Measurements from ENCODE around the gene MAP2K6.

The MAP2K6 gene

DNA sequence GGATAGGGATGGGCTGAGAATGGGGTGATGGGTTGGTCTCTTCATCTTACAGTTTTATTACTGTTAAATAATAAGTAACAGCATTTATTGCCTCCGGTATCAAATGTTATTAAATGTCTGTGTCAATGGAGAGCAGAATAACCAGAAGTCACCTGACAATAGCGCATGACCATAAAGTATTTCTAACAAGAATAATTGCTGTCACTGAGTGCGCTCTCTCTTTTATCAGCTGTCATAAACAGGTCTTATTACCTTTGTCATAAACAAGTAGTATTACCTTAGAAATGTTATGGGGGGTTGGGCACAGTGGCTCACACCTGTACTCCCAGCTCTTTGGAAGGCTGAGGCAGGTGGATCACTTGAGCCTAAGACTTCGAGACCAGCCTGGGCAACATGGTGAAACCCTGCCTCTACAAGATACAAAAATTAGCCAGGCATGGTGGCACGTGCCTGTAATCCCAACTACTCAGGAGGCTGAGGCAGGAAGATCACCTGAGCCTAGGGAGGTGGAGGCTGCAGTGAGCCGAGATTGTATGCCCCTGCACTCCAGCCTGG, 120.6 kb downstream of the MAP2K6 start:
- DNase-seq (ENCODE audit: low read depth) = no peak

DNA sequence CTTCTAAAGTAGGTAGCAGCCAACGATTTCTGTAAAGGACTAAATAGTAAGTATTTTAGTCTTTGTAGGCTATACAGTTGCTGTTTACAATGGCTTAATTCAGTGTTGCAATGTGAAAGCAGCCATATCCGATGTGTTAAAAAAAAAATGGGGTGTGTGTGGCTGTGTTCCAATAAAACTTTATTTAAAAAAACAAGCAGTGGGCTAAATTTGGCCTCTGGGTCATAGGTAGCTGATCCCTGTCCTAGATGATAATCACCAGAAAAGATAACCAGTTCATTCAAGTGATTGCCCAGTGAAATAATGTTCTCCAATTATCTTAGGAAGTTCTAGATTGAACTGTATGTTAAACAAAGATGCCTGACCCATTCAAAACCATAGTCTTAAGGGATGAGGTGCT, 124.3 kb downstream of the MAP2K6 start:
- no peak for DNase-seq (ENCODE audit: low read depth)

DNA sequence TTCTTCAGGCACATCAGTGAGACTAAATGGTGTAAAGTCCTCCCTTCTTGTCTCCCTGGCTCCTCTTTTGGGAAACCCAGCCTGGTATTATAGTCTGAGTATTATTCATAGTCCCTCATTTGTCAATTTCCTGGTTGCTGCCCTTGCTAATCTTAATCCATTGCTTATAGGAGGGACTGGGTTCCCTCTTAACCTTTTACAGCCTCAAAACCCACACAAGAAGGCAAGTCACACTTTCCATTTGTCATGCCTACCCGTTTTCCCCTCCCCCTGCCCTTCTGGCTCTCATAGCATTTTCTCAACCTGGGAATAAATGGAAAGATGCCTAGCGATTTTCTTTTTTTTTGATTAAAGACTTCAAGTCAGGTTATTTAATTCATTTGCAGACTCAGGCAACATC, 124.8 kb downstream of the MAP2K6 start:
- DNase-seq (ENCODE audit: low read depth) = no peak

DNA sequence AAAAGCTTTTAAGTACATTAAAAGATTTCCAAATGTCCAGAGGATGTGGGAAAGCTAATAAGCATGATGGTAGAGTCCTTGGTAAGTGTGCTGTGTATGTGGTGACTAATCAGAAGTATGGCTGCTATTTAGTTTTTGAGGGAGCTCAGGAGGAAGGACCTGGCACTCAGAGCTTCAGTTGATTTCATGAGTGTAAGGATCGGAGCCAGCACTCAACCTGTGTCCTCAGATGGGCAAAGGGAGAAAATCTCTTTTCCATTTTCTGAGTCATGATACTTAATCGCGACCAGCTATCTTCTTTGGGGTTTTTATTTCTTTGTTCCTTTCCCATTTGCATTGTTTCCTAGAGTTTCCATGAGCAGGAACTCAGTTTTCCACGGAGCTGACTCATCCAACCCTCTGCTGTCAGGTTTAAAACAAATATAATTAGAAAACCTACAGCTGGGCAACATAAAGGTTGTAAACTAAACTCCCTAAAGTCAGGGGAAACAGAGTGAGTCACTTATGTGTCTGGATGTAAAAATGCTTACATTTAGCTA, 125.4 kb downstream of the MAP2K6 start:
- peak; percentile 9 for DNase-seq (ENCODE audit: low read depth)

DNA sequence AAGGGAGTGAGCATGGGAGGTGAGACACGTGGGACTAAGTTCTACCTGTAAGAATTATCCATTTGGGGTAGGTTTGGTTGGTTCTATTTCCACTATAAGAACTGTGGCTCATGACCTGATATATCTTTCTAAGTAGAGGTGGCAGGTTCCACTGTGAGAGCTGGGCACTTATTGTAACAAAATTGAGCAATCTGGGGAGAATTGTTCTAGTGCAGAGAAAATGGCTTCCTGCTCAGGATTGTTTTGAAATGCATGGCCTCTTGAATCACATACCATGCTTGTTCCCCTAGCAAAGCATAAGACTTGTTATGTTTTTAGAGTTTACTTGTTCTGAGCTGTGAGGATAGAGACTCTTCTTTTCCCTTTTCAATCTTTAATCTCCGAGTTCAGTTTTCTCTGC, 125.9 kb downstream of the MAP2K6 start:
- DNase-seq (ENCODE audit: low read depth) = no peak

DNA sequence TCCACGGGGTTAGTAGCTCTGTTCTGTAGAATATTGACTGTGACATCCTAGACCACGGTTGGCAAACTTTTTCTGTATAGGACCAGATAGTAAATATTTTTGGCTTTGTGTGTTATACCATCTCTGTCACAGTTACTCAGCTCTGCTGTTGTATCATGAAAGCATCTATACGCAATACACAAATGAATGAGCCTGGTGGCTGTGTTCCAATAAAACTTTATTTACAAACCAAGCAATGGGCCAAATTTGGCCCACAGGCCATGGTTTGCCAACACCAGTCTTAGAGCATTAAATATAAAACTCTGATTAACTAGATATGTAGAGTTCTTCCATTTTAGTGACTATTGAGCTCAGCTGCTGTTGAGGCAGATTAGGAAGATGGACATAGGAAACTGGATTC, 132.7 kb downstream of the MAP2K6 start:
- no peak for DNase-seq (ENCODE audit: low read depth)

DNA sequence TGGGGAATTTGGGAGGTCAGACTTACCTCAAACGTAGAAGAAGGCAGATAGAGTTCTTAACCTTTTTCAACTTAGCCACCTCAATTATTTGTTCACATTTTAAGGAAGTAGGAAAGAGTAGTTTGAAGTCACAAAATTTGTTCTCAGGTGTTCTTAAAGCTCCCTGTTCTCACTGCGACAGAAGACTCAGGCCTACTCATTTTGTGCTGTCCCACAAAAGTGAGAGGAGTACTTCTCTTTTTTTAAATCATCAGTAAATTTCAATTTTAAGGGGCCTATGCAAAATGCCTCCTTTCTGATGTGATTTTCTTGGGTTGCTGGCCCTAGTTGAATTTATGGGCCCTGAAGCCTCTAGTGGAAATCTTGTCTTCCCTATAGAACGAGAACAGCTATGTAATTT, 133.4 kb downstream of the MAP2K6 start:
- no peak for DNase-seq (ENCODE audit: low read depth)

DNA sequence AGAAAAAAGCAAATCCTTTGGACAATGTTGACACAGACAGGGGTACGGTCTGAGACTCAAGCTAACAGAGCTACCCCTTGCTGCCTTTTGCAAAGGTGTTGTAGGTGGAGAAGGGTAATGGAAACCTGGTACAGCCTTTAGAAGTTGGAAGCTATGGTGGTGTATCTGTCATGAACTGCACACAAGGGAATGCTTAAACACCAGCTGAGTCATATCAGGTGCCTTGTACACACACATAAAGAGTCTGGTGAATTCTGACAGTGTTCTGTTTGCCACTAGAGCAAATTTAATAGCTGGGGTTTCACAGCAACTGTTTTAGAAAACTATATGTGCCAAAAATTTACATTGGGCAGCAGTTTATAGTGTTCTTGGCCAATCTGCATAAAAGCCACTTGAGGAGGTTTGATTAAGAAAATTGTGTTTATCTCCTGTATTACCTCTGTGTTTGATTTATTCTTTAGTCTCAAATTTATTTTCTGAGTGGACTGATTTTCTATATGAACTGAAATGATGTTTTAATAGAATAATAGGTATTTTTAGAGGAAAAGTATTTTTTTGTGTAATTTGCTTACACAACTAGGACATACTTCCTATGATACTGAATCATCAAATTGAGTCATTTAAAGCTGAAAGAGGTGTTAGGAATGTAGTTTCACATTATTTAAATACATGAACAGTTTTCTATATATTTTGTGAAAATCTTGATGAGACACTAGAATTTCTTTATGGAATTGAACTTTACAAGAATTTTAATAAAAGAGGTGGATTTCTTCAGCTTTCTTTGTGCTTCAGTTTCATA, 136.9 kb downstream of the MAP2K6 start:
- DNase-seq (ENCODE audit: low read depth) = no peak

DNA sequence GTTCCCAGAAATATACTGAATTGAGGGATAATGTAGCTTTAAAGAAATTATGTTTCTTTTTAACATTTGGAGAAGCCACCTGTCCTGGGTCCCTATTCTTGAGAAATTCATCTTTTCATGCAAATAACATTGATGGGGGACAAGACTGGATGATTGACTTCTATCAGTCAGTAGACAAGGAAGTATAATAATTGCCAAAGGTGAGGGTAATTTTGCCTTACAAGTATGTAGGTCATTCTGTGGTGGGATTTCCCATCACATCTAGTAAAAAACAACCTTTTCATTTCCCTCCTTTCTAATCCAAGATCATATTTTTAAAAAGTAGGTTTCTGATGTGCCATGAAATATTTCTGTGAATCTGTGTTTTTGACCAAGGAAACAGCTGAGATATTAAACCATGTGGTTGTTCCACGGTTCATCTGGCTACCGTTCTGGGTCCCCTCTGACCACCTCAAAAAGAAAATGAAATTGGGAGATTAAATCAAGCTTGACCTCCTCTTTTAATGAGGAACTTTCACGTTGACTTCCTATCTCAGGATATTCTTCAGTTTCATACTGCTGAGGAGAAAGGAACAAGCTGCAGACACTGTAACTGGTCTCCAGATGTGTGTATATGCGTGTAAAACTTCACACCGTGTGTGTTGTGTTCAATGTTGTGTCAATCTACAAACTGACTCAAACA, 138.6 kb downstream of the MAP2K6 start:
- DNase-seq (ENCODE audit: low read depth) = no peak

DNA sequence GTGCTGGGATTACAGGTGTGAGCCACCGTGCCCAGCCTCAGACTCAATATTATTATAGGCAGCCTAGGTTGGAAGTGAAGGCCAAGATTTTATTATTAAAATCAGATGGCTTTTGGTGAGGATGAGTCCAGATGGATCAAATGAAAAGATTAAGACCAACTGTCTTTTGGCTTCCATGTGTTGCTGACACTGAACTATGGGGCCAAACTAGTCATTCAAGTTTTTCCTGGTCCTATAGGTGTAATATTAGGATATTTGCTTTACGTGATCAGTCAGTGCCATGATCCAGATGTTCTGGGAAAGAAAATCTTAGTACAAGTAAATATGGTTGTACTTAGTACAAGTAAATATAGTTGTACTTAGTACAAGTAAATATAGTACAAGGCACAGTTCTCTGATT, 140.6 kb downstream of the MAP2K6 start:
- no peak for DNase-seq (ENCODE audit: low read depth)

DNA sequence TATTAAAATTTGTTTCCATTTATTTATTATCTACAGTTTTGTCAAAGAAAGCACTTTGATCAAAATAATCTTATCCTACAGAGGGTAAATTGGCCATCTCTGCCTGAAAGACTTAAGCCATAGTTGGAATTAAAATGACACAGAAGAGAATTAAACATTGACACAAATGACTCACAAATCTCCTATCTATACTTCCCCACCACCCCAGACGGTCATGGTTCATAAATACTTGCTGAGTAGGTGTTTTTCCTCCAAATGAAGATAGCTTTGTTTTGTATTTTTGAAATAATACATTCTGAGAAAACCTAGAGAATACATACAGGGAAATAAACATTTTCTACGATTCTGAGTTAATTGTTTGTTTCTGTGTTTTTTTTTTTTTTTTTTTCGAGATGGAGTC, 142.8 kb downstream of the MAP2K6 start:
- no peak for DNase-seq (ENCODE audit: low read depth)

DNA sequence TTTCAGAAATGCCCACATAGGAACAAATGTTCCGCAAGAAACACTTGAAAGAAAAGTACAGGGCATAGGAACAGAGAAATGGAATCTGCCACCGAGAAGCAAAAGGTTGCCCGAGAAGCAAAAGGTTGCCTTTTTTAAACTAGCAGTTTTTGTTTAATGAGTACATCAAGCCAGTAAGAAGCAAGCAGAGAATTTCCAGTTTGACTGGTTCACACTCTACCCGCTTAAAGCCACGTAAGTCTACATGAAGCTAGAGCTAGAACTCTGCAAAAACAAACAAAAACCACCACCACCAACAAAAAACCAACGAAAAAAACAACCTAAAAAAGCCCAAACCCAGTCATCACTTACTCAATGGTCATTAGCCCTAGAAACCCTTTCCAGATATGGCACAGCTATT, 144.3 kb downstream of the MAP2K6 start:
- no peak for DNase-seq (ENCODE audit: low read depth)

DNA sequence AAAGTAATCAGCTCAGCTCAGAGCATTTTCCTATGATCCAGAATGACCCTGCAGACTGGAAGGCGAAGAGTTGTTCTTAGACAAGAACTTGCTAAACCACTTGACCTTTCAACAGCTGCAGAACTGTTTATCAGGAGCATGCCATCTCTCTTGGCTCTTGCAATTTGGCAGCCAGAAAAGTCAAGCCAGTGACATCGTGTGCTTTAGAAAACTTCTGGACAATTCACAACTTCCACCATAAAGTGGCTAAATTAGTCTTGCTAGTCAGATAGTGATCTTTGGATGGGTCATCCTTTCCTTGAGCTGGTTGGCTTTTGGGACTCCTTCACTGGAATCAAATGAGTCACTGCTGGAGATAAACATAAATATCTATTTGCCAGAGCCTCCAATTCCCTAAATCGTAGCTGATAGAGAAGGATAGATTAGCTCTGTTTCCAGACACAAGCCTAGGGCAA, 146.5 kb downstream of the MAP2K6 start:
- DNase-seq (ENCODE audit: low read depth) = no peak

DNA sequence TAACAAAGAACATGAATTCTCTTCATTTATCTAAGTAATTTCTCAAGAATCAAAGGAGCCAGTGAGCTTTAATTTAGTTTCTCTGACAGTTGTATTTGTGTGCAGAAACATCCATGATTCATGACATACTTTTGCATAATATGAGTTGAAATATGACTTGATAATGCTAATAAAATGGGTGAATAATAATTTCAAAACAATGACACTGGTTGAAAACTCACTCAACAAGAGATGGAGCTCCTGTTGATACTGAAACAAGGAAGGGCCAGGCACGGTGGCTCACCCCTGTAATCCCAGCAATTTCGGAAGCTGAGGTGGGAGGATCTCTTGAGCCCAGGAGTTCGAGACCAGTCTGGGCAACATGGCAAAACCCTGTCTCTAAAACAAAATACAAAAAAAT, 147.0 kb downstream of the MAP2K6 start:
- no peak for DNase-seq (ENCODE audit: low read depth)

DNA sequence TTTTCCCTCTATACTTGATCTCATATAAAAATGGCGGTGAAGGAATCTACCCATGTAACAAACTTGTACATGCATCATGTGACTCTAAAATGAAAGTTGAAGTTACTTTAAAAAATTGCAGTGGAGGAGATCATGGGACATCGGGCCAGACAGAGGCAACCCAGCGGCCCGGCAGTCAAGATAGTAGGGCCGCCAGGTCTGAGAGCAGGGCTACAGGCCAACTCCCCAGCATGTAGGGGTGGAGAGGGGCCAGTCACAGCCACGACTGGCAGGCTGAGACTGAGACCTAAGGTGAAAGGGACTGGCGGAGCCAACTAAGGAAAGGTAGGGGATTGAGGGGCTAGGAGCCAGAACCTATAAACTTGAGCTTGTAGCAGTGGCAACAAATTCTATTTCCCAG, 150.9 kb downstream of the MAP2K6 start:
- DNase-seq (ENCODE audit: low read depth) = no peak

DNA sequence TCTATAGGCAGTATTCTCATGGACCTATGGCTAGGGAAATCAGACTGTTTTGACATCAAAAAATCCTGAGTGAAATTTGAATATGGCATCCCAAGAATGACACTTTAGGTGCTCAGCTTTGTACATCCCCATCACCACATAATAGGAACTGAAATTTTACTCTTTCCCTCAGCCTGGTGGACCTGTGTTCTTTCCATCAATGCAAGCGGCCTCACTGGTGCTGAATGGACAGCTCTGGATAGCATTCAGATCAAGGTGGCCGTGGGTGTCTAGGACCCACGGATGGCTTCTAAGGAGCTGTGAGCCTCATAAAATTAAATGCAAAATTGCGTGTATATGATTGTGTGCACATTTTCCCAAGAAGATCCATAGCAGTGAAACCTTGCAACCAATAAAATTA, 152.6 kb downstream of the MAP2K6 start:
- DNase-seq (ENCODE audit: low read depth) = no peak

DNA sequence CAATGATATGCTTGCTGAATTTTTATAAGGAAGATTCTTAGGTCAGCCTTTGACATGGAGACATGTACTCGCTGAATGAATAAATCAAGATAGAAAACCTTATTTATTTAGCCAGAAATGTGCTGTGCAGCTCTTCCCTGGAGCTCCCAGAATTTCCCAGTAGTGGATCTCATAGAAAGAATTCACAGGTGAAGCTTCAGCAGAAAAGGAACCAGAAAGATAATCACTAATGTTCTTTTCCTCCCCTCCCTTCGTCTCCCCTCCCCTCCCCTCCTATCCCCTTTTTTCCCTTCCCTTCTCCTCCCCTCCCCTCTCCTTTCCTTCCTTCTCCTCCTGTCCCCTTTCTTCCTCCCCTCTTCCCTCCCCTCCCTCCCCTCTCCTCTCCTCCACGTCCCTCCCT, 158.2 kb downstream of the MAP2K6 start:
- no peak for DNase-seq (ENCODE audit: low read depth)

DNA sequence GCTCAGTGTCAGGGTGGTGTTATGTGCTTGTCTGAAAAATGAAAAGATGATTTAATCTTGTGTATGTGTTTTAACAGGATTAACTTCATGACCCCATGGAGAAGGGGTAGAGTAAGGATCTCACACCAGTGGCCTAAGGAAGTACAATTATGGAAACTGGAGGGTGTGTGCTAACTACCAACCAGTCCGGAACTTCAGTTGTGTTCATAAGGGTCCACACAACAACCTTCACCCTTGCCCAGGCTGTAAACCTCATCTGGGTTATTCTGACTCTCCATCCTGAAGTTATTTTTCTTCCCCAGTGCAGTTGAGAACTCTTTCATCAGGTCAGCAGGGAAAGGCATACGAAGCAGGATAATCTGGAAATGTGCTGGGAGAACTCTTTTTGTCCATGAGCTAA, 158.9 kb downstream of the MAP2K6 start:
- DNase-seq (ENCODE audit: low read depth) = no peak

DNA sequence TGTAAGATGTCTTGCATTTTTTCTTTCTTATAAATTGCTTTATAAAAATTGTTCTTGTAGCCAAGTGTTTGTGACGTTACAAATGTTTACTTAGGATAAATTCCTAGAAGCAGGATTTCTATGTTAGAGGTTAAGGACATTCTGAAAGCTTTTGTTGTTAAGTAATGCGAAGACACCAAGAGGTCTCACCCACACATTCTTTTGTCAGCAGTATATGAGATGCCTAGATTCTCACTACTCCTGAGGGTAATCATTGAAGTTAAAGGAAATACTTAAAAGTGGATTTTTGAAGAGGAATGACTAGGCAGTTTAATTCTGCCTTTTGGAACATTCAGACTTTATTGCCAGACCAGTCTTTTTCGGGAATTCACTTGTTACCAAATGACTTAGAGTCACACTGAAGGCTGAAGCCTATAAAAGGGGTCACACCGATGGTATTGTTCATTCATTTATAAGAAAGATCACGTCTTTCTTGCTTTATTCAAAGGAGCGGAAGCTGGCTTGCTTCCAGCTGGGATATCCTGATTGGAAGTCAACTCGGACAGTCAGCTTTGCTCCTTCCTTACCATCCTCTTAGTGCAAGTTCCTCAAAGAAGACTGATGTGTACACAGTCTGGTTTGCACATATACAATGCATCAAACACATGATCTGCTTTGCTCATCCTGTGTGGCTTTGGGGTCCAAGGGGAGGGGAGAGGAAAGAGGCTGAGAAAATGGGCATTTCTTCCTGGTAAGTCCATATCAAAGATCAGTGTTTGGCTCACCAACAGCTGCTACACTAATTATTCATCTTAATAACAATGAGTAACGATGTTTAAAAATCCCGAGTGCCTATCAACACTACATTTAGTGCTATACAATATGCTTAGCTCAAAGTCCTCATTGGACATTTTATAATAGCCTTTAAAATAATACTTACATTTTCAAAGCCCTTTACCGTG, 160.0 kb downstream of the MAP2K6 start:
- peak; percentile 36 for DNase-seq (ENCODE audit: low read depth)

DNA sequence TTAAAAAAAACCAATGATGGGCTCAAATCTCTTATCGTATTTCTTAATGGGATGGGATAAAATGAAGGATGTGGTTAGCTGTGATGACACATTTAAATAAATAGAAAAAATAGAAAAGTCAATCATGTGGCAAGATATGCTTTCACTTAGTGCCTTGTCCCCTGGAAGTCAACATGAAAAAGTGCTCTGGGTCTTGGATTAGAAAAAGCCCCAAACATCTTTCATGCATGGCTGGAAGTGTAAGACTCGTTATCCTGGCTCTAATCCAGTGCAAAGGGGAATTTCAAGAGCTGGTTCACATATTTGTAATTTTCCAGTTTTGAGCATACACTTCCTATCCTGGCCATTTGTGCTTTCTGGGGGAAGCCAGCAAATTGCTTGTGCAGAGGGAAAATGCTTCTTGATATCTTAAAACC, 160.9 kb downstream of the MAP2K6 start:
- DNase-seq (ENCODE audit: low read depth) = peak; percentile 66

DNA sequence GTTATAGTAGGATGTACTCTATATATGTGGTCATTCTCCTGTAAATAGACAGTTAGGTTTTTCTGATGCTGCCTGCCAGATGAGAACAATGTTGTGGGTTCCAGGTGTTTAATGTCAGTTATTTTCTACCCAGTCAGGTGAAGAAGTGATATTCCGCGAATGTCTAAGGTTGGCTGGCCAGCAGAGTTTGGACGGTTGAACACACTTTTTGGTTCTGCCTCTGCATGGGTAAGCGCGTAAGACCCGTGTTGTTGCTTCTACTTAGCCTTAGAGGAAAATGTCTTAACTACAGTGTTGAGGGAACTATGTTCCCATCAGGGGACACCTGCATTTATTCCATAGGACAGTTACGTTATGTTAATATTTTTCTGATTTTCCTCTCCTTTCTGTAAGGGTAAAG, 162.6 kb downstream of the MAP2K6 start:
- DNase-seq (ENCODE audit: low read depth) = no peak

DNA sequence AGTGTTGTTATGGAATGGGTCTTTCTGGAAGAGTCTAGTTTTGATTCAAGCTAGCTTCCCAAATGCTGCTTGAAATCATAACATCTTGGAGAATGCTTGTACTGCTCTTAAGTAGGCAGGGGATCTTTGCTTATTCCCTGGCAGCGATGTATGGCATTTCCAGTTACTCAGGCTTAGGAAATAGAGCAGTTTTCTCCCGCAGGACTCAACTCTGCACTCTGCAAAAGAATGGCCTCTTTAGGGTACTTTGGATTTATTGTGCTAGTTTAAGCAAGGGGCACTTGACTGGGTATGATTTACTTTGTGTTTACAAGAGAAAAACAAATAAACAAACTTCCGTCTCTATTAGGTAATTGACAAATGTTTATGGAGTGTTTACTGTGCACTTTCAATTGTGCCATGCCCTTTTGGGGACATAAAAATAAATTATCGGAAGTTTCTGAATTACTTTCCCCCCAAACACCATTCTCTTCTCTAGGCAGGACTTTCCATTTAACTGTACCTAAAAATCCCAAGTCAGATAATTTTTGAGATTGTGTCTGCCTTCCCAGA, 164.0 kb downstream of the MAP2K6 start:
- no peak for DNase-seq (ENCODE audit: low read depth)

Measured in stromal cell of bone marrow (primary cell).